Measurements from ENCODE around the gene SAMSN1. TPM values are rescaled to one million over a fixed set of nuclear protein-coding genes. Genes with fewer than 3 reads are reported as not detected.

The SAMSN1 gene
- total RNA-seq, 2 experiments from 2014 or later, result 51.3 to 59.0 TPM

DNA sequence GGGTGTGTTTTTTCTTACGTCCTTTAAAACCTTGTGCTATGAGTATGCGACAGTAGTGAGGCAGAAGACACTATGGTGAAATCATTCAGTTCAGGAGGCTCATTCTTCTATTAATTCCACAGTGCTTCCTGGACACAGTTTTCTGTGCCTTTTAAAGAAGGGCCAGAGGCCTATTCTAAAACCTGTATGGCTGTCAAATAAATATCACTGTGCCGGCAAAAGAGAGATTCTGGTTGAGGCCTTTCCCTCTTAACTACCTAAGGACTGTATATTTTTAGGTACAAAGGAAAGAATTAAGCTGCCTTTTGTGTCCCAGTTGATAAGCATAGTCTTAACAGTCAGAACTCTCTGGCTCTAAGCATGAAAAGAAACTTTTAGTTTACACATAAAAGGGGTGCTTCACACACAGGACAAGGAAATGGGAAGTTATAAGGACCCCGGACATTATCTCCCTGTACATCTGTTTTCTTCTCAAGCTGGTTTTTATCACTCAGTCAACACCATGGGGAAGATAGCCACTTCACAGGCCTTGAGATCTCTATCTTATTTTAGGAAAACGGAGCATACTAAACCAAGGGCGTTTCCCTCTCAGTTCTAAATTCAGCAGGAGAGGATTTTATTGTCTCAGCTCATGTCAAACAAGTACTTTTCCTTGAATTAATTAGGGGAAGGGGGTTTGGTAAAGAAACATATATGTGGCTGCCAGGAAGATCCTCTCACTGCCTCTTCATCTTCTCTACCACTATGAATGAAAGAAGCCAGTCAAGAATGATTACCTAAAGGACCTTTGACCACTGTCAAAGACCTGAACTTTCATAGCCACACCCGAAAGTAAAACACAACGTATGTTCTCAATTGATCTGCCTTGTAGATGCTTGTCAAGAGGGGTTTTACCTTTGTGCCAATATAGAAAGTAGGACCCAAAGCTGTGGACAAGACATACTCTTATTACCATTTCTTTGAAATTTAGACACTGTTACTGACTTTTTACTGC, 91.8 kb downstream of the SAMSN1 start:
- Mint-ChIP-seq H3K4me1 (peaks cover 27% of the 10 kb centered on the region), H3K9me3 (no peaks in the 10 kb centered on the region), H3K4me3 (peak overlapping the region; percentile 0), H3K27ac (peak overlapping the region; percentile 76), H3K36me3 (ENCODE audit: low read depth) (peaks cover 6% of the 10 kb centered on the region), H3K27me3 (no peaks in the 10 kb centered on the region)
- DNase-seq, result no peak
- POLR2A ChIA-PET, result no interaction called here
- CTCF ChIA-PET, result interaction anchor here (0.6 to 2.4 kb wide), 6 partner anchors 10 to 263 kb away, joined by 3 to 9 read pairs (median 4); no protein-coding TSS in a partner anchor

DNA sequence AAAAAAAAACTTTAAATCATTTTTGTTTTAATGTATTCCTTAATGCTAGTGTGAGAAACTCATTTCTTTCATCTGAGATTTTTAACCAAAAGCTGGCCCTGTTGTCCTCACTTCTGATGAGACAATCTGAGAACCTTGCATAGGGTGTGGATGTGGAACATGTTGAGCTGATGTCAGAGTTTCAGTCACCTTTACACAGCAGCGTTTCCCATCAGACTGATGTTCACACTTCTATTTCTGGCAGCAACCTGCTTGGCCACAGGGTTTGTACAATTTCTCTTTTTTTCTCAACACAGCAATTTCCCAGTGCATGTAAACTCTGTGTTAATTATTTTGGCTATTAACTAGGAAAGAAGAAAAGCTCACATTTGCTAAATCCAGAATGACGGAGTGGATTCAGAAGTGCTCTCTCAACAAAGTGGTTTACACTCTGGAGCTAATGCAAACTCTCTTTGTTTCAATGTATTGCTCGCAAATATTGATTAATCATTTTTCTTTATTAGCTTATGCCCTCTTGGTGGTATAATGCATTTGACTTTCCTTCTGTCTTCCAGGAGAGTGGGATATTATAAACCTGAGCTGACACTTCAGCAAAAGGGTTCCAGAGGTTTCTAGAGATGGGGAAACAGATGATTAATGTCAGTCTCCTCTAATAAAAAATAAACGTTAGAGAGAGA, 92.6 kb downstream of the SAMSN1 start:
- Mint-ChIP-seq H3K27me3 (no peaks in the 10 kb centered on the region), H3K27ac (peak overlapping the region; percentile 65), H3K36me3 (ENCODE audit: low read depth) (peaks cover 5% of the 10 kb centered on the region), H3K4me3 (no peak overlapping the region), H3K4me1 (peaks cover 31% of the 10 kb centered on the region), H3K9me3 (no peaks in the 10 kb centered on the region)
- DNase-seq, result peak; percentile 8
- ChIA-PET CTCF (interaction anchor here (0.5 to 2.4 kb wide), 7 partner anchors 11 to 386 kb away, joined by 3 to 9 read pairs (median 4); no protein-coding TSS in a partner anchor), POLR2A (no interaction called here)

DNA sequence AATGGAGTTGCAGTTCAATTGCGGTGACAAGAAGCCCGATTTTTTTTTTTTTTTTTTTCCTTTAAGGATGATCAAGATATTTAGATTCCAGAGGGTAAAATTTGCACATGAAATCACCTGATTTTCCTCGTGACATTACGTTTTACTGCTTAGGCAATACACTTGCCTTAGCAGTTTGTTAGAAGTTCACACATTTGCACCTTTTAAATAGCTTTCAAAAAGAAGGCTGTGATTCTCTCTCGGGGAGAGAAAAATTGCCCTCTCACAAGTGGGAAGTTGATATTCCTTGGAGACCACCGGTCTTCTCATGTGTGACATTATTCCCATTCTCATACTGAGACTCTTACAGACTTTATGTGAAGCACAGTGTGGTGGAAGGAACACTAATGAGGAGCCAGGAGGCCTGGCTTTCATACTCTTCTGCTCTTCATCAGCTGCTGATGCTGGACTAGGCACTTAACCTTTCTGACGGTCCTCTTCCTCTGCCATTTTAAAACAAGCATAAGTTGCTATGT, 93.3 kb downstream of the SAMSN1 start:
- no peak overlapping the region for H3K4me3 Mint-ChIP-seq
- POLR2A ChIA-PET, result no interaction called here
- peak overlapping the region; percentile 65 for H3K27ac Mint-ChIP-seq
- no peaks in the 10 kb centered on the region for H3K27me3 Mint-ChIP-seq
- H3K9me3 Mint-ChIP-seq, result no peaks in the 10 kb centered on the region
- DNase-seq, result no peak
- H3K36me3 Mint-ChIP-seq (ENCODE audit: low read depth), result peaks cover 3% of the 10 kb centered on the region
- CTCF ChIA-PET, result interaction anchor here (1.1 to 2.4 kb wide), 4 partner anchors 11 to 285 kb away, joined by 4 to 9 read pairs (median 6); no protein-coding TSS in a partner anchor
- peaks cover 31% of the 10 kb centered on the region for H3K4me1 Mint-ChIP-seq

DNA sequence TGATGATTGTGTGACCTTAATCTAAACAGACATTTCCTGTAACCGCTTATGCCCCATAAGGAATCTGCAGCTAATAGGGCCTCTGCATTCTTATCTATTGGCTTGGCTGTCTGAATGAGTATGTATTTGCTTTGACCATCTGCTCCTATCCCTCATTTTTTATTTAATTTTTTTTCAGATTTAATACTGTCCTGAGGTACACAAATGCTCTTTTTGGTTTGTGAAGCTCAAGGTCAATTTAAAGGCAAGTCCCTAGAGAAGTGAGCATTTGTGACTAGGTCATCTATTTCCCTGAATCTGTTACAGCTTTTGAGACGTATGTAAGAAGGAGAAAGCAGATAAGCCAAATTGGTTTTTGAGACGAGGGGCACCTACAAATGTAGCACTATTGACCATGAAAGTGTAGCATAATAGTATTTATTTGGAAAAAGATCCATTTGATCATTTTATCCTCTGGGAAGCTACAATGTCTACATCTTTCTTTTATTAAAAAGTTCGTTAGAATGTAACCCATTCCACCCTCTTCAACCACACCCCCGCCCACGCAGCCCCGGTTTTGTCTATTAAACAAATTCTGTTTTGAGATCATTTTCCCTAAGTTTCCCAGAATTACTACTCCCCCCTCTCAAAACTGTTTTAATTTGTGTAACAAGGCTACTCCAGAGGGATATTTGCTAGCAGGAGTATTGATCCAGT, 93.9 kb downstream of the SAMSN1 start:
- H3K9me3 Mint-ChIP-seq, result no peaks in the 10 kb centered on the region
- peaks cover 3% of the 10 kb centered on the region for H3K36me3 Mint-ChIP-seq (ENCODE audit: low read depth)
- H3K4me1 Mint-ChIP-seq, result peaks cover 31% of the 10 kb centered on the region
- POLR2A ChIA-PET, result no interaction called here
- no peak overlapping the region for H3K4me3 Mint-ChIP-seq
- H3K27me3 Mint-ChIP-seq, result no peaks in the 10 kb centered on the region
- no peak for DNase-seq
- no peak overlapping the region for H3K27ac Mint-ChIP-seq
- CTCF ChIA-PET, result interaction anchor here (0.9 to 2.4 kb wide), 3 partner anchors 9 to 286 kb away, joined by 3 to 9 read pairs (median 6); no protein-coding TSS in a partner anchor

DNA sequence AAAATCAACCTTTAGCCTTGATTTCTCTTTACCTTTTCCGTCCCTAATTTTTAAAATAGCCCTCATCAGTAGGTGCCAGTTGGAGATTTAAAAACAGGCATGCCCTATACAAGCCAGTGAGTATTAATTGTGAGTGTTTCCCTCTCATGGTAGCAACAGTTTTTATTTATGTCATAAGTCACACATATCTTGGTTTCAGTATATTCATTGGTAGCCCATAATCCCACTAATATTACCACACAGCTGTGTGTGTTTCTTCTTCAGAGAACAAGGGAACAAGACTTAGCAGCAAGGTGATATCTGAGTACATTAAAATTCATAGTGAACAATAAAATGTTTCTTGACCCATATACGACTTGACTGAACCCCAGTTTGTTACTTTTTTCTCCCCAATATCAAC, 94.6 kb downstream of the SAMSN1 start:
- peaks cover 3% of the 10 kb centered on the region for H3K36me3 Mint-ChIP-seq (ENCODE audit: low read depth)
- no peaks in the 10 kb centered on the region for H3K9me3 Mint-ChIP-seq
- no peak overlapping the region for H3K4me3 Mint-ChIP-seq
- ChIA-PET POLR2A (no interaction called here), CTCF (interaction anchor here (0.9 kb wide), 1 partner anchor 9 kb away, joined by 3 read pairs; no protein-coding TSS in a partner anchor)
- H3K27me3 Mint-ChIP-seq, result no peaks in the 10 kb centered on the region
- no peak for DNase-seq
- H3K4me1 Mint-ChIP-seq, result peaks cover 31% of the 10 kb centered on the region
- H3K27ac Mint-ChIP-seq, result no peak overlapping the region

DNA sequence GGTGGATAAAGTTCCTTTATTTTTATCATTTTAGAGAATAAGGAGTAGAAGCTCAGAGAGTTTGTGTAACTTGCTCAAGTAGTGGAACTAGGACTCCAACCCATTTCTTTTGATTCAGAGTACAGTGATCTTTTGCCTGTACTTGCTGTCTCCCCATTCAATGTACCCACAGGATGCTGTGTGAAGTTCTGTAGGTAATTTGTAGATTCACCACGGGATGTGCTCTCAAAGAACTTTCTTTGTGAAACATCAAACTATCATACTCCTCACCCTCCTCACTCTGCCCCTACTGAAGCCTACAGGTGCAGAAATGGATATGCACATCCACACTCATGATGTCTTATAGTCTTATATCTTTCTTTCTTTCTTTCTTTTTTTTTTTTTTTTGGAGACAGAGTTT, 97.3 kb downstream of the SAMSN1 start:
- no peaks in the 10 kb centered on the region for H3K9me3 Mint-ChIP-seq
- no peak overlapping the region for H3K4me3 Mint-ChIP-seq
- no peaks in the 10 kb centered on the region for H3K36me3 Mint-ChIP-seq (ENCODE audit: low read depth)
- DNase-seq, result no peak
- ChIA-PET CTCF (no interaction called here), POLR2A (no interaction called here)
- H3K27me3 Mint-ChIP-seq, result no peaks in the 10 kb centered on the region
- peaks cover 14% of the 10 kb centered on the region for H3K4me1 Mint-ChIP-seq
- H3K27ac Mint-ChIP-seq, result no peak overlapping the region

DNA sequence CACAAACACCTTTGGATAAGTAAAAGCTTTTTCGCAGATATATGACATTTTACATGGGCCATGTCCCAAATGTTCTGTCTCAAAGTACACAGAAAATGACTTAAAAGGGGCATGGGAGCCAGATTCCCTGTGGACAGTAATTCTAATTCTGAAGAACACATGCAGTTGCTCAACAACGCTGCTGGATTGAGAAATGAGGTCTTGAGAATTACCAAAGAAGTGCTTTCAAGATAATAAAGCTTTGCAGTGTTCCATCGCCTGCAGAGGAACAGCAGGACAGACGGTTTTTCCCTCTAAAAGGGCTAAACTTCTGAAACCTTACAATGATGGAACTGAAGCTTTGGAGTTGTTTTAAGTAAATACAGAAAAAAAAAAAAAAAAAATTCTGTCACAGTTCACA, 107.9 kb downstream of the SAMSN1 start:
- no peaks in the 10 kb centered on the region for H3K4me1 Mint-ChIP-seq
- ChIA-PET CTCF (interaction anchor here (0.6 to 1.3 kb wide), 2 partner anchors 18 to 1080 kb away, joined by 4 to 5 read pairs; no protein-coding TSS in a partner anchor), POLR2A (no interaction called here)
- H3K9me3 Mint-ChIP-seq, result peaks cover 4% of the 10 kb centered on the region
- no peak overlapping the region for H3K27ac Mint-ChIP-seq
- no peaks in the 10 kb centered on the region for H3K27me3 Mint-ChIP-seq
- DNase-seq, result no peak
- H3K36me3 Mint-ChIP-seq (ENCODE audit: low read depth), result no peaks in the 10 kb centered on the region
- H3K4me3 Mint-ChIP-seq, result no peak overlapping the region

DNA sequence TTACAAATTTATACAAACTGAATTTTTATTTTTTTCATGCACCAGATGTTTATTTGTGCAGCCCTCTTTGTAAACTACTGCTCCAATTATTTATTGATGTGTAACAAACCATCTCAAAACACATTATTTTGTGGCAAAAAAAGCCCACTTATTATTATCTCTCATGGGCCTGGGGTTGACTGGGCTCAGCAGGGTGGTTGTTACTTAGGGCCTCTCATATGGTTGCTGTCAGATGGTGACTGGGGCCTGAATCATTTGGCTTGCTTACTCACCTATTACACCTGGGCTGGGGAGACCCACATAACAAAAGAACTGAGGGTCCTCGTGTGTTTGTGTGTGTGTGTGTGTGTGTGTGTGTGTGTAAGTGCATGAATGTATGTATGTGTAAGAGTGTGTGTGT, 110.7 kb downstream of the SAMSN1 start:
- peaks cover 2% of the 10 kb centered on the region for H3K9me3 Mint-ChIP-seq
- no peak overlapping the region for H3K27ac Mint-ChIP-seq
- H3K4me1 Mint-ChIP-seq, result no peaks in the 10 kb centered on the region
- no peaks in the 10 kb centered on the region for H3K36me3 Mint-ChIP-seq (ENCODE audit: low read depth)
- DNase-seq, result no peak
- no peak overlapping the region for H3K4me3 Mint-ChIP-seq
- peaks cover 5% of the 10 kb centered on the region for H3K27me3 Mint-ChIP-seq
- ChIA-PET POLR2A (no interaction called here), CTCF (no interaction called here)

Other genes with a start within 250 kb of the SAMSN1 start
- gene HSPA13, start 163.2 kb downstream of the SAMSN1 start, total RNA-seq, result 10 to 100 TPM; 26.6 to 29.6 TPM